SK-N-SH (cell line): Measurements from ENCODE around the gene DXO. TPM values are rescaled to one million over a fixed set of nuclear protein-coding genes. Genes with fewer than 3 reads are reported as not detected.

Experiments used
- CTCF ChIA-PET: fragments of 300-600, 350-600 bp; formaldehyde crosslinking; extraction: SDS; loops from one replicate; lab custom pipeline; 2021; lab: Yijun Ruan, JAX
- POLR2A ChIA-PET: fragments of 350-600 bp; sonication (Branson Sonifier 250); formaldehyde crosslinking; extraction: SDS; loops from one replicate; lab custom pipeline; 2020; ENCODE audit warnings: antibody characterized with exemption, inconsistent platforms; lab: Yijun Ruan, JAX
- DNase-seq: peaks from one replicate; pipeline ENCODE4 v3.0.0; 2012
- H2AFZ ChIP-seq: fragments of 200-600 bp; sonication (generic); 2 replicates; pipeline ENCODE4 v1.8.1; 2016; ENCODE audit warnings: antibody characterized with exemption, mild to moderate bottlenecking, low read depth
- H3F3A ChIP-seq: fragments of 200-600 bp; sonication (generic); replicated peaks from 2 replicates; pipeline ENCODE3; 2016; ENCODE audit warnings: antibody characterized with exemption, mild to moderate bottlenecking; ENCODE audit not compliant: insufficient read depth
- H3K27ac ChIP-seq, 2 experiments: fragments of 200-500 bp in 1 of 2; fragments of 200-600 bp in 1 of 2; sonication (Bioruptor generic) in 1 of 2; sonication (generic), shearing (Covaris generic) in 1 of 2; 2 replicates each; pipeline versions ENCODE4 v1.5.1 to v1.6.1; 2014 to 2016; ENCODE audit warnings: low read depth in 2 of 2, inconsistent platforms in 1 of 2, low read length in 1 of 2, mild to moderate bottlenecking in 1 of 2, mixed read lengths in 1 of 2
- H3K27me3 ChIP-seq: fragments of 200-600 bp; sonication (generic), shearing (Covaris generic); 2 replicates; pipeline ENCODE4 v1.6.1; 2016; ENCODE audit warnings: mixed run types; ENCODE audit not compliant: insufficient read depth
- H3K36me3 ChIP-seq, 2 experiments: fragments of 200-500 bp in 1 of 2; fragments of 200-600 bp in 1 of 2; sonication (Bioruptor generic) in 1 of 2; sonication (generic) in 1 of 2; replicated peaks in 1 of 2; 2 replicates each; pipeline versions ENCODE3 to v1.5.1; 2014 to 2016; ENCODE audit warnings: low read length in 1 of 2, mild to moderate bottlenecking in 1 of 2; ENCODE audit not compliant: insufficient read depth in 2 of 2, control insufficient read depth in 1 of 2
- H3K4me1 ChIP-seq, 2 experiments: fragments of 200-500 bp in 1 of 2; fragments of 200-600 bp in 1 of 2; sonication (Bioruptor generic) in 1 of 2; sonication (generic), shearing (Covaris generic) in 1 of 2; 2 replicates each; pipeline versions ENCODE4 v1.5.1 to v1.6.1; 2014 to 2016; ENCODE audit warnings: low read depth in 1 of 2, low read length in 1 of 2, mixed run types in 1 of 2; ENCODE audit not compliant: insufficient read depth in 2 of 2, control insufficient read depth in 1 of 2
- H3K4me2 ChIP-seq: fragments of 200-600 bp; sonication (generic), shearing (Covaris generic); 2 replicates; pipeline ENCODE4 v1.6.1; 2017; ENCODE audit warnings: mixed run types
- H3K4me3 ChIP-seq, 2 experiments: fragments of 200-500 bp in 1 of 2; fragments of 200-600 bp in 1 of 2; sonication (Bioruptor generic) in 1 of 2; sonication (generic), shearing (Covaris generic) in 1 of 2; 2 replicates each; pipeline versions ENCODE4 v1.5.1 to v1.8.1; 2014 to 2016; ENCODE audit warnings: low read depth in 2 of 2, inconsistent platforms in 1 of 2, low read length in 1 of 2, mild to moderate bottlenecking in 1 of 2, mixed read lengths in 1 of 2, moderate library complexity in 1 of 2
- H3K79me2 ChIP-seq: fragments of 200-600 bp; sonication (generic); 2 replicates; pipeline ENCODE4 v1.8.1; 2017; ENCODE audit warnings: mild to moderate bottlenecking; ENCODE audit not compliant: insufficient read depth
- H3K9ac ChIP-seq: fragments of 200-600 bp; sonication (generic); 2 replicates; pipeline ENCODE4 v1.6.1; 2017; ENCODE audit warnings: mixed run types
- H3K9me2 ChIP-seq: fragments of 200-600 bp; sonication (generic); 2 replicates; pipeline ENCODE4 v1.6.1; 2017; ENCODE audit warnings: mixed run types
- H3K9me3 ChIP-seq: fragments of 200-600 bp; sonication (generic); 2 replicates; pipeline ENCODE4 v1.6.1; 2017; ENCODE audit warnings: mixed run types, mild to moderate bottlenecking, moderate library complexity
- H4K20me1 ChIP-seq: fragments of 200-600 bp; sonication (generic); 2 replicates; pipeline ENCODE4 v1.6.1; 2017; ENCODE audit warnings: mild to moderate bottlenecking, mixed run types; ENCODE audit not compliant: insufficient read depth
- CTCF ChIP-seq: fragments of 200-600 bp; sonication (generic); IDR thresholded peaks from 2 replicates; pipeline ENCODE4 v1.6.1; 2017; ENCODE audit warnings: antibody characterized with exemption, mild to moderate bottlenecking, moderate library complexity
- ELF1 ChIP-seq: IDR thresholded peaks from 2 replicates; pipeline ENCODE4 v1.4.0; 2012
- EP300 ChIP-seq, 2 experiments: IDR thresholded peaks; 2 replicates each; pipeline versions ENCODE4 v1.4.0 to v1.6.1; 2012; ENCODE audit warnings: borderline replicate concordance in 1 of 2, low read depth in 1 of 2, low read length in 1 of 2
- EZH2phosphoT487 ChIP-seq: fragments of 200-600 bp; sonication (generic); IDR thresholded peaks from 2 replicates; pipeline ENCODE4 v1.6.1; 2017; ENCODE audit warnings: low read depth, mixed run types, mild to moderate bottlenecking, antibody characterized with exemption, moderate library complexity, borderline replicate concordance
- FOSL2 ChIP-seq: IDR thresholded peaks from 2 replicates; pipeline ENCODE4 v1.4.0; 2012; ENCODE audit warnings: low read depth, mild to moderate bottlenecking, moderate library complexity, borderline replicate concordance
- FOXJ3 ChIP-seq: sonication (generic); formaldehyde crosslinking; IDR thresholded peaks from 2 replicates; pipeline ENCODE4 v1.5.1; 2020; ENCODE audit warnings: mild to moderate bottlenecking, missing genetic modification reagents
- FOXM1 ChIP-seq: IDR thresholded peaks from 2 replicates; pipeline ENCODE4 v1.4.0; 2012; ENCODE audit warnings: low read depth, mild to moderate bottlenecking
- GABPA ChIP-seq: IDR thresholded peaks from 2 replicates; pipeline ENCODE4 v1.4.0; 2012; ENCODE audit warnings: low read depth, mild to moderate bottlenecking
- MAX ChIP-seq: IDR thresholded peaks from 2 replicates; pipeline ENCODE4 v1.4.0; 2012; ENCODE audit warnings: low read depth
- MEF2A ChIP-seq: IDR thresholded peaks from 2 replicates; pipeline ENCODE4 v1.4.0; 2012; ENCODE audit warnings: low read depth, borderline replicate concordance
- MXI1 ChIP-seq: IDR thresholded peaks from 2 replicates; pipeline ENCODE4 v1.6.1; 2012; ENCODE audit warnings: mild to moderate bottlenecking, low read depth, low read length, improper control_type of control experiment
- NFIC ChIP-seq: IDR thresholded peaks from 2 replicates; pipeline ENCODE4 v1.4.0; 2012; ENCODE audit warnings: borderline replicate concordance
- PBX3 ChIP-seq: IDR thresholded peaks from 2 replicates; pipeline ENCODE4; 2012
- TAF1 ChIP-seq: IDR thresholded peaks from 2 replicates; pipeline ENCODE4 v1.6.1; 2012; ENCODE audit warnings: low read depth, mild to moderate bottlenecking, low read length, moderate library complexity, borderline replicate concordance
- TCF12 ChIP-seq: IDR thresholded peaks from 2 replicates; pipeline ENCODE4 v1.4.0; 2012
- YY1 ChIP-seq: IDR thresholded peaks from 2 replicates; pipeline ENCODE4 v1.4.0; 2012; ENCODE audit warnings: low read depth, mild to moderate bottlenecking
- WGBS: methylation state at CpG from one replicate; pipeline ENCODE4 v1.1.6; 2017; ENCODE audit warnings: low lambda C conversion rate; 5-methylcytosine and 5-hydroxymethylcytosine counted together
- polyA plus RNA-seq, 3 experiments: library from polyadenylated mRNA; depleted of rRNA; stranded (reverse); fragments of >200 nt; gene quantifications; 2 replicates each; pipeline ENCODE4 v1.2.3, GENCODE V29; 2012
- TF ChIP-seq, protein P1 (sequence below): IDR thresholded peaks from 2 replicates; pipeline ENCODE4 v1.4.0; 2012; ENCODE audit warnings: low read depth, borderline replicate concordance

Gene DXO
- polyA plus RNA-seq, 1 of the 3 experiments (the other 2 are of a cell fraction): 25.3 TPM

DNA sequence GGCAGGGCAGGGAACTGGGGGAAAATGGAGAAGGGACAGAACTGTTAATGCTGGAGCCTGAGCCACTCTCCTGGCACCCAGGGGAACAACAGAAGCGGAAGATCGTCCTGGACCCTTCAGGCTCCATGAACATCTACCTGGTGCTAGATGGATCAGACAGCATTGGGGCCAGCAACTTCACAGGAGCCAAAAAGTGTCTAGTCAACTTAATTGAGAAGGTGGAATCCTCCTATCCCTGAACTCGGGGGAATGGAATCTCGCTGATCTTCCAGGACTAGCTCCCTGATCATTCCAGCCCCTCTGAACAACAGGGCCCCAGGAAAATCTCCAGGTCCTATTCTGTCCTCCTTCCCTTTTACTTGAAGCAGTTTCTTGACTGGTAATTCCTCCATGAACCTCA, 24.1 kb downstream of the DXO start:
- no peak overlapping the region for H3K27ac ChIP-seq
- 60% methylated on average over 3 of the region's 4 CpGs for WGBS
- H3F3A ChIP-seq: peaks cover 18% of the 10 kb centered on the region
- no peaks in the 10 kb centered on the region for H3K27me3 ChIP-seq
- no peaks in the 10 kb centered on the region for H3K9me3 ChIP-seq
- DNase-seq: no peak
- no peak overlapping the region for H3K4me3 ChIP-seq
- peaks cover 0 to 22% of the 10 kb centered on the region in 2 experiments for H3K36me3 ChIP-seq
- no peak for TF ChIP-seq ELF1
- no peak for TF ChIP-seq FOSL2
- no peak for TF ChIP-seq EP300 (IDR thresholded peaks at IDR 0.05; ENCODE audit: borderline replicate concordance in 1 of 2, low read depth in 1 of 2, low read length in 1 of 2)
- TF ChIP-seq MEF2A: no peak
- no peak for TF ChIP-seq NFIC
- no peak for TF ChIP-seq CTCF
- TF ChIP-seq GABPA: no peak
- TF ChIP-seq MAX: no peak
- no peak for TF ChIP-seq YY1
- TF ChIP-seq EZH2phosphoT487: no peak
- no peak for TF ChIP-seq FOXJ3 (CRISPR knock-in tag)
- TF ChIP-seq TAF1: no peak
- no peak for TF ChIP-seq FOXM1
- TF ChIP-seq PBX3: no peak
- TF ChIP-seq, protein P1, sequence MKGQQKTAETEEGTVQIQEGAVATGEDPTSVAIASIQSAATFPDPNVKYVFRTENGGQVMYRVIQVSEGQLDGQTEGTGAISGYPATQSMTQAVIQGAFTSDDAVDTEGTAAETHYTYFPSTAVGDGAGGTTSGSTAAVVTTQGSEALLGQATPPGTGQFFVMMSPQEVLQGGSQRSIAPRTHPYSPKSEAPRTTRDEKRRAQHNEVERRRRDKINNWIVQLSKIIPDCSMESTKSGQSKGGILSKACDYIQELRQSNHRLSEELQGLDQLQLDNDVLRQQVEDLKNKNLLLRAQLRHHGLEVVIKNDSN: no peak
- no peak for TF ChIP-seq MXI1
- no peak for TF ChIP-seq TCF12
- ChIA-PET POLR2A (interaction anchor here (0.6 kb wide), 1 partner anchor 55 kb away, joined by 3 read pairs; no protein-coding TSS in a partner anchor), CTCF (interaction anchor here (2.7 kb wide), 1 partner anchor 23 kb away, joined by 9 read pairs; the partner anchor contains the start of gene DXO)
- H3K79me2 ChIP-seq: no peaks in the 10 kb centered on the region
- H3K4me2 ChIP-seq: no peak overlapping the region
- H3K4me1 ChIP-seq: peaks cover 9 to 14% of the 10 kb centered on the region in 2 experiments; a peak in 1 of 4 replicates
- H3K9me2 ChIP-seq: no peaks in the 10 kb centered on the region
- H3K9ac ChIP-seq: no peak overlapping the region
- no peaks in the 10 kb centered on the region for H4K20me1 ChIP-seq
- H2AFZ ChIP-seq: no peak overlapping the region
